ENCODE results near the gene B3GNT9. TPM values are rescaled to one million over a fixed set of nuclear protein-coding genes. Genes with fewer than 3 reads are reported as not detected.

The B3GNT9 gene
- total RNA-seq, 4 donors from 2014 or later: 2.8 to 5.9 (median 4.6) TPM

DNA sequence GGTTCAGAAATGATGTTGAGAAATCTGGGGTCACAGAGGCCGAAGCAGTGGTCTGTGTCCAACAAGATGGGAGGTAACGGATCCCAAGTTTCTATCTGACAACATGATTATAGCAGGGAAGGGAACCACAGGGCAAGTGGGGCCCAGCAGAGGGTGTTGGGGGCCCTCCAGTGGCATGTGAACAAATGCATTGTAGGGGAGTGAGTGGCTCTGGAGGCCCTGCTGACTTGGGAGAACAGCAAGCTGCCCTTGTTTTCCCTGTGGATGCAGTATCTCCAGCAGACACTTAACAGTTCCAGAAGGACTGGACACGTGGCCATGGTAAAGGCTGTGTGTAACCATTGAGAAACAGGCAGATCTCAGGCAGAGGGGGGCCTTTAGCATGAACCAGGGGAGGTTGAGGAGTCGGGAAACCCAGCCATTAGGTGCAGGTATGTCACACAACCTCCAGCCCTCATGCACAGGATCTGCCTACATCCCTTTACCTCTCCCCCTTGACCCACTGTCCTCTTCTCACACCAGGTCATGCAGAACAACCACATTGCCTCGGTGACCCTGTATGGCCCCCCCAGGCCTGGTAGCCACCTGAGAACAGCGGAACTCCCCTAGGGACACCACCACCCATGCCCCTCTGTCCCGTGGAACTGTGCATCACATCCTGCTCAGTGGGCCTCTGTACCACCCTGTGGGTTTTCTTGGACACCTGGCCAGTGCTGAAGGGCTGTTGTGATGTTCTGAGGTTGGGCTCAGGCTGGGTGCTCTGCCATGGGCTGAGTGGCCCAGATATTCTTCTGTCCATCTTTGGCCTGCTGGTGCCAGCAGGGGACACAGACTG is 4.1 kb downstream of the B3GNT9 start:
- TF ChIP-seq, protein P1, sequence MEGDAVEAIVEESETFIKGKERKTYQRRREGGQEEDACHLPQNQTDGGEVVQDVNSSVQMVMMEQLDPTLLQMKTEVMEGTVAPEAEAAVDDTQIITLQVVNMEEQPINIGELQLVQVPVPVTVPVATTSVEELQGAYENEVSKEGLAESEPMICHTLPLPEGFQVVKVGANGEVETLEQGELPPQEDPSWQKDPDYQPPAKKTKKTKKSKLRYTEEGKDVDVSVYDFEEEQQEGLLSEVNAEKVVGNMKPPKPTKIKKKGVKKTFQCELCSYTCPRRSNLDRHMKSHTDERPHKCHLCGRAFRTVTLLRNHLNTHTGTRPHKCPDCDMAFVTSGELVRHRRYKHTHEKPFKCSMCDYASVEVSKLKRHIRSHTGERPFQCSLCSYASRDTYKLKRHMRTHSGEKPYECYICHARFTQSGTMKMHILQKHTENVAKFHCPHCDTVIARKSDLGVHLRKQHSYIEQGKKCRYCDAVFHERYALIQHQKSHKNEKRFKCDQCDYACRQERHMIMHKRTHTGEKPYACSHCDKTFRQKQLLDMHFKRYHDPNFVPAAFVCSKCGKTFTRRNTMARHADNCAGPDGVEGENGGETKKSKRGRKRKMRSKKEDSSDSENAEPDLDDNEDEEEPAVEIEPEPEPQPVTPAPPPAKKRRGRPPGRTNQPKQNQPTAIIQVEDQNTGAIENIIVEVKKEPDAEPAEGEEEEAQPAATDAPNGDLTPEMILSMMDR (IDR thresholded peaks at IDR 0.05; ENCODE audit: low read depth): no peak

GRCh38 chr16:67145746-67146145 is 5.1 kb downstream of the B3GNT9 start:
- TF ChIP-seq, protein P1 (IDR thresholded peaks at IDR 0.05; ENCODE audit: low read depth): no peak

DNA sequence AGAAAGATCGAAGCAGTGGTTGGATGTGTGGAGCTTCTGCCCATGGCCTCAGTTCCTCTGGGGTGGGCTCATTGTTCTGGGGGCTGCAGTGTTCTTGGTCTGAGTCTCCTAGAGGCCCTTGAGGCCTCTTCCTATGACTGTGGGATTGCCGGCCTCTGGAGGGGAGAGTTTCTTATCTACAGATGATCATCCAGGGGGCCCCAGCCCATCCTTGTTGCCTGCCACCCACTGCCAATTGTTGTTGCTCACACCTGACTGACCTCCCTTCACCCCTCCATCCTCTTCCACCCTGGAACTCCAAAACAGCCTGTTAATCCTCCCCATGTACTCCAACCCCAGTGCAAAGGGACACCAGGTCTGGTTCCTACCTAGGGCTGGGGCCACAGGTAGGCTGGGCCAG is 5.9 kb downstream of the B3GNT9 start:
- TF ChIP-seq, protein P1 (IDR thresholded peaks at IDR 0.05; ENCODE audit: low read depth): no peak

DNA sequence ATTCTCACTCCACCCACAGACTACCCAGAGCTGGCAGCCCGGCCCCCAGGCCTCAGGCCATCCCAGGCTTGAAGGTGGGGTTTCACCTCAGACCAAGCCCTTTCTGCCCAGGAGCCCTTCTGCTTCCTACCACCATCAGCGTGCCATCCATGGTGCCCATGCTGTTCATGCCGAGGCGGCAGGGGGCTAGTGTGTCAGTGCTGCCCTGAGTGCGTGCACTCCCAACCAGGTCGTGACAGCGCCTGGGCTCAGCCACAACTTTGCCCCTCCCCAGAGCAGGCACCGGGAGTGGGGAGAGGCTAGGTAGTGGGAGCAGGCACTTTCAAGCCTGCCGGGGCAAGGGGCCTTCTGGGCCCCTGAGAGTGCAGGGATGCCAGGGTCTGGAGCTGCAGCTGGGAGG is 8.5 kb downstream of the B3GNT9 start:
- TF ChIP-seq, protein P1 (IDR thresholded peaks at IDR 0.05; ENCODE audit: low read depth): no peak

DNA sequence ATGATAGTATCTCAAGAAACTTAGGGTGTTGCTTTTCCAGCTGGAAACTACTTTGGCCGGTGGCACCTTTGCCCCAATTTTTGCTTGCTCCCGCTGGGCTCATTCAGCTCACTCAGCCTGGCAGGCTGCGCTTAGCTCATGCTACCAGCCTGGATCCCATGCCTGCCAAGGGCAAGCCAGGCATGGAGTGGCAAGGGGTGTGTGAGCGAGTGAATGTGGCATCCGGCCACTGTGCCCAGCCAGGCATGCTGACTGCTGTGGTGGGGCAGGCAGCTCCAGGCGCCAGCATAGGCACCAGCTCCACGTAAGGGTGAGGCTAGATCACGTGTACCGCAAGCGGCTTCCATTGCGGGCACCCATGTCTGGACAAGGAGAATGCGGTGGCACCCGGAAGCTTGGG is 9.4 kb downstream of the B3GNT9 start:
- TF ChIP-seq, protein P1 (IDR thresholded peaks at IDR 0.05; ENCODE audit: low read depth): no peak

DNA sequence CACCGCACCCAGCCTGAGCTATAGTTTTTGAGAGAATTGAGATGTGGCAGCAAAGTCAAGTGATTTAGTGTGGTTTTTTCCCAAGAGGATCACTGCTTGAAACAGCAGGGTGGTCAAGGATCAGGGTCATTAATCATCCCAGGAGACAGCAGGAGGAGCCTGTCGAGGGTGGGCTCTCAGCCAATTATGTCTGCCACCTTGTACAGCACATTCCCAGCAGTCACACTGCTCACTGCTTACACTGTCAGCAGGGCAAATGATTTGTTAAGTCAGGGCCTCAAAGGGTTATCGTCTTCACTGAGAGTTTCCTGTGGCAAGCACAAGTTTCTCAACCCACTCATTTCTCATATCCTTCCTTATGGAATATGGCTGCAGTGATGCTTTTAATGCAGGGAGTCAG is 13.2 kb downstream of the B3GNT9 start:
- TF ChIP-seq, protein P1 (IDR thresholded peaks at IDR 0.05; ENCODE audit: low read depth): no peak

DNA sequence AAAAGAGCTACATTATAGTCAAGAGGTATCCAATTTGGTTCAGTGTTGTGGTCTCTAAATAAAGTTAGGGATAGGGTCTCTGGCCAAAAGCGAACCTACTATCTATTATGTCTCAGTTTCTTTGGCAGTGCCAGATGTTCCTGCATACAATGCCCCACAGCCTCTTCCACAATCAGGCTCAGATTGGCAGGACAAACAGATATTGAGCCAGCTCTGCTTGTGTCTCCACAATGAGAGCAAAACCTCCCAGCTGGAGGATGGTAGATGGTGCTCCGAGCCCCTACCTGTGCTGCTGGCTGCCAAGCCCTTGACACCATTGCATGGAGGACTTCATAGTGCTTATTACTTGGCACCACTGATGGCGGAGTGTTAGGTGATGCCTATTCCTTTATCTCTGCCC is 21.4 kb downstream of the B3GNT9 start:
- TF ChIP-seq, protein P1 (IDR thresholded peaks at IDR 0.05; ENCODE audit: low read depth): no peak

Measured in subcutaneous adipose tissue (tissue), 4 donors.